H1 (cell line): ENCODE measurements around the gene SARNP. TPM values are rescaled to one million over a fixed set of nuclear protein-coding genes. Genes with fewer than 3 reads are reported as not detected.

ENCODE experiments used
- BACH1 ChIP-seq: IDR thresholded peaks from 2 replicates; pipeline ENCODE4 v1.6.1; 2012; ENCODE audit warnings: low read length, improper control_type of control experiment
- CEBPB ChIP-seq: IDR thresholded peaks from 2 replicates; pipeline ENCODE4 v1.6.1; 2012; ENCODE audit warnings: low read depth, low read length
- EP300 ChIP-seq, 2 experiments: IDR thresholded peaks; 1 replicate in 1 of 2; 2 replicates in 1 of 2; pipeline ENCODE4 v1.6.1; 2011 to 2012; ENCODE audit warnings: low read depth in 2 of 2, low read length in 2 of 2, mild to moderate bottlenecking in 2 of 2, borderline replicate concordance in 1 of 2, inconsistent platforms in 1 of 2, moderate library complexity in 1 of 2
- FOSL1 ChIP-seq: IDR thresholded peaks from 2 replicates; pipeline ENCODE4 v1.6.1; 2011; ENCODE audit warnings: mild to moderate bottlenecking, low read depth, low read length, moderate library complexity; ENCODE audit not compliant: insufficient read depth
- JUND ChIP-seq: IDR thresholded peaks from 2 replicates; pipeline ENCODE4 v1.6.1; 2011; ENCODE audit warnings: mild to moderate bottlenecking, improper control_type of control experiment, low read length
- POU5F1 ChIP-seq: IDR thresholded peaks from 2 replicates; pipeline ENCODE4 v1.6.1; 2011; ENCODE audit warnings: low read depth, mild to moderate bottlenecking, low read length, moderate library complexity
- SP1 ChIP-seq: IDR thresholded peaks from 2 replicates; pipeline ENCODE4 v1.6.1; 2011; ENCODE audit warnings: low read depth, low read length
- SRF ChIP-seq: IDR thresholded peaks from 2 replicates; pipeline ENCODE4 v1.6.1; 2011; ENCODE audit warnings: mild to moderate bottlenecking, low read depth, low read length, moderate library complexity
- YY1 ChIP-seq: IDR thresholded peaks from 2 replicates; pipeline ENCODE4 v1.6.1; 2011; ENCODE audit warnings: low read depth, mild to moderate bottlenecking, low read length
- polyA plus RNA-seq, 7 experiments: library from polyadenylated mRNA; depleted of rRNA in 3 of 7; stranded (reverse) in 5 of 7; unstranded in 2 of 7; fragments of >200 nt in 5 of 7; fragments of 200-250 nt in 2 of 7; gene quantifications; 1 replicate in 5 of 7; 2 replicates in 1 of 7; 4 replicates in 1 of 7; pipeline versions ENCODE4 v1.2.1 to v1.2.3, GENCODE V29; 2011 to 2013; ENCODE audit warnings: missing spikeins in 2 of 7, mixed read lengths in 2 of 7
- total RNA-seq: library from RNA; stranded (reverse); fragmentation: NEBNext Ultra II Directional; extraction: Animal tissue kit (Norgen Biotek cat#: 25700); gene quantifications from 2 replicates; pipeline ENCODE4 v1.2.1, GENCODE V29; 2021

The SARNP gene
- total and polyA plus RNA-seq, 2 of the 8 experiments (the other 6 are each of a cell fraction or from before 2014, with no cell fraction given): 114 to 226 TPM

- no peak for TF ChIP-seq EP300 (IDR thresholded peaks at IDR 0.05; ENCODE audit: borderline replicate concordance in 1 of 2, low read depth in 2 of 2, low read length in 2 of 2)
- TF ChIP-seq FOSL1: no peak
- TF ChIP-seq SP1: no peak
- no peak for TF ChIP-seq POU5F1
- TF ChIP-seq CEBPB: no peak
- no peak for TF ChIP-seq YY1
- no peak for TF ChIP-seq SRF
- no peak for TF ChIP-seq BACH1
- TF ChIP-seq JUND: no peak
Measured at GRCh38 chr12:55823419-55823818, 5.9 kb upstream of the SARNP start (continued).
